HG02973 (cell line): ENCODE results near the gene UHRF2.

Source experiments
- ATAC-seq: cut with Tn5 transposase; IDR thresholded peaks from one replicate; pipeline ENCODE4 v1.9.1; 2021; ENCODE audit warnings: moderate library complexity; ENCODE audit not compliant: unreplicated experiment

Gene UHRF2

GRCh38 chr9:6553866-6554265 is 140.9 kb downstream of the UHRF2 start:
- ATAC-seq: no peak
